ENCODE results near the gene ZNF283.

The ZNF283 gene

GRCh38 chr19:43872547-43873336 lies 45.6 kb downstream of the ZNF283 start:
- no peak for DNase-seq

- DNase-seq = no peak
These were observed 53.4 kb downstream of the ZNF283 start for GRCh38 chr19:43880483-43880882.

- DNase-seq = no peak
These were observed 56.7 kb downstream of the ZNF283 start, which contains the start of gene ZNF404 for GRCh38 chr19:43883864-43884263. TSS of gene ZNF404 (minus strand) at chr19:43883964.

GRCh38 chr19:43895727-43896308 lies 68.7 kb downstream of the ZNF283 start:
- no peak for DNase-seq

Measured in activated CD4-positive, alpha-beta T cell treated with anti-CD3 and anti-CD28 coated beads, Interleukin-2, amount 50 U/mL, for 1 hour (primary cell).